Stimulated activated CD4-positive, alpha-beta T cell treated with anti-CD3 and anti-CD28 coated beads, Interleukin-1b, Interleukin-23, amount 100 ng/mL, for 48 hours (primary cell): ENCODE results near the gene SRPK3.

ENCODE experiments used
- DNase-seq: peaks from one replicate; pipeline ENCODE4 v3.0.0-alpha.2; 2020

SRPK3 gene

GRCh38 chrX:153789654-153790053 is 8.8 kb downstream of the SRPK3 start:
- no peak for DNase-seq

DNA sequence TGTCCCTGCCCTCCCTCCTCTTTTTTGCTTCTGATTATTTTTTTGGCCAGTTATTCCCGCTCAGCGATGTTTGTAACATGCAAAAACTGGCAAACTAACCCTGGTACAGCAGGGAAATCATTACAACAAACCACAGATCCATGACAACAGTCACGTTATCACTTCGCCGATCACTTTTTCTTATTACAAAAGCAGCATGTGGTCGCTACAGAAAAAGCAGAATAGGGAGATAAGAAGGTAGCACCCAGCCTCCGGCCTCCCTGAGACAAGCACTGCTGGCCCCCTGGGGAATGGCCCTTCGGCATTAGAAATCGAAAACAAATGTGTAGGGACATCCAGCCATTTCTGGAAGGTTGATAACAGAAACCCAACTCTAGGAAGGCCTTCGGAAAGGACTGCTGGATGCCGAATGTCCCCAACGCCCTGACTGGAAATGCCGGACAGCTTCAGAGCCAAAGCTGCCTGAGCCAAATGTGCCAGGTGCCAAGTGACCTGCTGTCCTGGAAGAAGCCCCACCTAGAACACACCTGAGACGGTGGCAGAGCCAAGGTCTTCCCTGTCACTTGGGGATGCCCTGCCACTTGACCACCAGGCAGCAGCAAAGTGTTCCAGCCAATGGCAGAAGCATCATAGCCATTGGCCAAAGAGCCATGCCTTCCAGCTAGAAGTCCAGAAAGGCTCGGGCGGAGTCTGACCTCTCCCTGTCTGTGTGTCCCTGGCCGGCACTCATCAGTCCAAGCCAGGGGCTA is 10.4 kb downstream of the SRPK3 start:
- no peak for DNase-seq

GRCh38 chrX:153792368-153792767 is 11.5 kb downstream of the SRPK3 start:
- no peak for DNase-seq

DNA sequence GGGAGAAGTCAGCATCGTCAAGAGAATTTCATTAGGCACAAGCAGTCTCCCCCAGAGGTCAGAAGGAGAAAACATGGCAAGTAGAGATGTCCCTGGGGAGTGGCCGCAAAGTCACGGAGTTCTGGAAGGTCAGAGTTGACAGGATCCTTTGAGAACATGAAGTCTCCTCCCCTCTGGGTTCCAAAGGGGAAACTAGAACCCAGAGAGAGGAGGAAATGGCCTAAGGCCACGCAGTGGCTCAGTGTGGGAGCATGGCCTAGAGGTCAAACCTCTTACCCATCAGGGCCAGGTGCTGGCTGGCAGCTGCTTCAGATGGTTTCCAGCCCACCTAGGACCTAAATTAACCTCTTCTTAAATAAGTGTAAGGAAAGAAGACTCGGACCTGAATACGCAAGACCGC is 12.4 kb downstream of the SRPK3 start:
- no peak for DNase-seq

- DNase-seq = peak; percentile 93
Observed at GRCh38 chrX:153794018-153794896, 13.4 kb downstream of the SRPK3 start, which contains the start of the genes IDH3G and SSR4. TSS of gene IDH3G (minus strand) at chrX:153794375. CDS start at chrX:153794326, 49 bp downstream. TSS of gene SSR4 (plus strand) at chrX:153794668. CDS start at chrX:153794688, 20 bp downstream.

GRCh38 chrX:153794897-153795816 is 14.3 kb downstream of the SRPK3 start:
- peak; percentile 18 for DNase-seq

GRCh38 chrX:153797415-153798015 is 16.7 kb downstream of the SRPK3 start:
- no peak for DNase-seq

DNA sequence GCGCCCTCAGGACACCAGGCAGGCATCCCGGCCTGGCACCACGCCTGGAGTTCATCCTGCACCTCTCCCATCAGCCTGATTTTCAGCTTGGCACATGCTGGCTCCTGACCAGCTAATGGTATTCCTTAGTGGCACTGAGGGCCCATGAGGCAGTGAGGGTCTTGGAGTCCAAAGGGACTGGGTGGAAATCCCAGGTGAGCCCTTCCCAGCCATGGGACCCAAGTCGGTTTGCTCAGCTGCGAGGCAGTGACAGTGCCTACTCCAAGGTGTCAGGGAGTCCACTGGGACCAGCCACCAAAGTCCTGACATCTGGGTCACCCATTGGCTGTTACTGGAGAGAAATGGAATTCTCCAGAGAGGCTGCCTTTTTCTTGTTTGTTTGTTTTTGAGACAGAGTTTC is 18.5 kb downstream of the SRPK3 start:
- no peak for DNase-seq

- no peak for DNase-seq
Observed at GRCh38 chrX:153800177-153800722, 19.4 kb downstream of the SRPK3 start.

- no peak for DNase-seq
Observed at GRCh38 chrX:153800746-153801145, 19.9 kb downstream of the SRPK3 start.

GRCh38 chrX:153801669-153802068 is 20.8 kb downstream of the SRPK3 start:
- DNase-seq = no peak

DNA sequence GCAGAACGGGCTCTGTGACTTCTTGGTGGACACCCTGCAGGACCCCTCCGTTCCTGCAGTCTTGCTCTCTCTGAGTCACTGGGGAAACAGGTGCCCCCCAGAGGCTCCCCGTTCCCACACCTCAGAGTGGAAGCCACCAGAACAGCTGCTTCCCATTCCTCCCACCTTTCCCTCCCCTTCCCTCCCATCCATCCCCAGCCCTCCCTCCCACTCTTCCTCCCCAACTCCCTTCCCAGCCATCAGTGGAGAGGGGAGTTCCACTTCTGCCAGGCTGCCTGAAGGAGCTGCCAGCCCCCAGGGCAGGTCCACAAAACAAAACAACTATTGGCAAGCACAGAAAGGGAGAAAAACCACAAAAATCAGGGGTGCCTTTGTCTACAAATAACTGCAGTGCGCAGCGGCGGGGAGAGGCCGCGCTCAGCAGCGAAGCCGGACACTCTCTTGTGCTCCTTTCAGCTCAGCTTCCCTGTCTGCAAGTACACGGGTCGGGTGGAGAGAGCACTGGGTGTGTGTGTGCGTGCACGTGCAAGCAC is 21.7 kb downstream of the SRPK3 start:
- no peak for DNase-seq

- DNase-seq = no peak
Observed at GRCh38 chrX:153803211-153804099, 22.6 kb downstream of the SRPK3 start.

GRCh38 chrX:153804100-153804595 is 23.3 kb downstream of the SRPK3 start:
- no peak for DNase-seq

GRCh38 chrX:153804621-153805020 is 23.8 kb downstream of the SRPK3 start:
- DNase-seq = no peak

DNA sequence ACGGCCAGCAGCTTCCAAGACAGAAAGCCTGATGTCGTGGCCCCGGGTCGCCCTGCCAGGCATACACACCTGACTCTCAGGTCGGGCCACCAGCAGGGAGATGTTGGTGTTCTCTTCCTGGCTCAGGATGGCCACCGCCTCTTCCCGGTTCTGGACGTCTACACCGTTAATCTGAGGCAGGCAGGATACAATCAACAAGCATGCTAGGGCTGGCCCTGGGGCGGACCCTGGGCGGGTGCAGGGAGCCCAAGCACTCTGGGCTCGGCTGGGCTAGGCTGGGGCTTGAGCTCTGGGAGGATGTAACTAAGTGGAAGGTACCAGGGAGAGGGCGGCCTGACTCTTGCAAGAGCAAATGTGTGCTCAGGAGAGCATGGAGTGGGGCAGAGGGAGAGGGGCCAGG is 24.6 kb downstream of the SRPK3 start:
- no peak for DNase-seq

DNA sequence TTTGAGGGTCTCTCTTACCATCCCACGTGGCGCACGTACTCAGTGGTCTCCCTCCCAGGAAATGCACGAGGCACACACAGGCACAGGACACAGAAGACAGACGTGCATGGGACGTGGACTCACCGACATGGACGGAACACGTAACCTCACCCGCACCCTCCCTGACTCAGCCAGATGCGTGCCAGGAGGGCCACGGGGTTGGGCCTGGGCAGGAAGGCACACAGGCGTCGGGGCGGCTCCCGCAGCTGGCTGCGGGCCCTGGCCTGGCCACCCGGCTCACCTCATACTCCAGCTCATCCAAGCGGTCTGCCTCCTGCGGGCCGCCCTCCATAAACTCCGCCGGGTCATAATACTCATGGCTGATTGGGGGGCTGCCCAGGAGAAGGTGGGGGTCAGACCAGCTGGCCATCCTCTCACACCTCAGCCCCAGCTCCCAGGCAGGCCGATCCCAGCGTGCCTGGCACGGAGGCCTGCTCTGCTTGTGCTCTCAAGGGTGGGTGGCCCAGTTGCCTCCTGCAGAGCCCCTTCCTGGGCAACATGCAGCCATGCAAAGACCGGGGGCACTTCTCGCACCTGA is 26.2 kb downstream of the SRPK3 start:
- no peak for DNase-seq

- no peak for DNase-seq
Observed at GRCh38 chrX:153807976-153808375, 27.1 kb downstream of the SRPK3 start.

DNA sequence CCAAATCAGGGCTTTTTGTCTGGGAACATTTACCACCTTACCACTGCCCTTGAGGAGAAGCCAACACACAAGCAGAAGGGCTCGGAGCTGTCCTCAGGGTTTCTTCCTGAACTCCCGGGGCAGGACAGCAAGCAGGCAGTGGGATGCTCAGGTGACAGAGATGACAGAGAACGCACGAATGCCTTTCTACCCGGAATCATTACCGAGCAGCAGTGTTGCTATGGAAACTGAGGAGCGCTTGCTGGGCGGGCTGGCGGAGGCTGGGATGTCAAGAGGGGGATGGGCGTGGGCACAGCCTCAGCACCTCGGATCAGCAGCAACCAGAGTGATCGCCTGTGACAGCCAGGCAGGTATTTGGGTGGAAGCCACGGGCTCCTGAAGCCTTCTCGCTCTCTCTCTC is 31.4 kb downstream of the SRPK3 start:
- DNase-seq = no peak

DNA sequence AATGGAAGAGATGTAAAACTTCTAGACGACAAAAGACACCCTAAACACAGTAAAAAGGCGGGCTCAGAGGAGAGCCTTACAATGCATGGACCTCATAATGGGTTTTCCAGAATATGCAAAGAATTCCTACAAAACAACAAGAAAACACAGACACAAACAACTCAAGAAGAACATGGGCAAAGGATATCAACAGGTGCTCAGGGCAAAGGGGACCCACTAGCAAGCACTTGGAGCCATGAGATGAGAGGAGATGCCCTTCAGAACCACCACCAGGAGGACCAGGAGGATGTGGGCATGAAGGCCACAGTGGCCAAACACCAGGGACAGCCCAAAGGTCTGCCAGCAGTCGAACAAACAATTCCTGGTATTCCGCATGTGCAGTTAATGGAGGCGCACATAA is 32.3 kb downstream of the SRPK3 start:
- DNase-seq = no peak
